GM19035 (cell line): Measurements from ENCODE around the gene PPM1K.
A peak's percentile ranks its signal among the peaks of the same experiment; 100 is the strongest.
"Not testable (repeated sequence)": the region's sequence is repeated elsewhere in the genome, so short reads cannot be mapped to it uniquely, and the experiment has no call there.

ENCODE experiments used
- ATAC-seq: cut with Tn5 transposase; IDR thresholded peaks from one replicate; pipeline ENCODE4 v1.9.1; 2021; ENCODE audit not compliant: unreplicated experiment

The PPM1K gene

DNA sequence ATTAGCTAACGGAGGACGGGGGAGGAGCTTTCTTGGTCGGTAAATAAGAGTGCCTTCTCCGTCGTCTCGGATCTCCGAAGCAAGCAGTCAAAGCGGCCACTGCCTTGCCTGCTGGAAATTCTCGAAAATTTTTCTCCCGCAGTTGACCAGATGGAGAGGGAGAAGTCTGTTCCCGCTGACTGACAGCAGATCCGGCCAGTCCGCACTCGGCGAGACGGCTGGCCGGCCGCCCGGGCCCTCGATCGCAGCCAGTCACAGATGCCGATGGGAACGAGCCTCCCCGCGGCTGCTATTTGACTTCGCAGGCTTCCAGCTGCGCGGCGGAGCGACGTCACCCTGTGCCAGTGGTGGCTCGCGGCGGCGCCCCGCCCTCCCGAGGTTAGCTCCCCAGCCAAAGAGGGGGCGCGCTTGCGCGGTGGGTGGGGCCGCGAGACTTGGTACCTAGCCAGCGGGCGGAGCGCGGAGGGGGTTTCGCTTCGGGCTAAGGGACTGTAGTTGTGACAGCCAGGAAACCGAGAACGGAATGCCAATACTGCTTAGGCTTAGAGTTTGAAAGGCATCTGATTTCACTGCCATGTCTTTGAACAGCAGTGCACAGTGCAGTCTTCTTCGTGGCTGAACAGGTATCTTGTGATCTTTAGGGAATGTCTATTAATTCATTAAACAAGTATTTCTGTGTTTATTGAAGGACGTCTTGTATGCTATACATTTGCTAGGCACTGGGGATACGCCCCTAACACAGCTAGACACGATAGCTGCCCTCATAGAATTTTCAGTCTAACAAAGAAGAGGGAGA is at the start of gene PPM1K:
Gene PPM1K, minus strand, starts transcription at position 123 of the 796 bp plus-strand sequence. CDS start 5,978 bp downstream, outside the sequence.
- ATAC-seq, result peak; percentile 84

DNA sequence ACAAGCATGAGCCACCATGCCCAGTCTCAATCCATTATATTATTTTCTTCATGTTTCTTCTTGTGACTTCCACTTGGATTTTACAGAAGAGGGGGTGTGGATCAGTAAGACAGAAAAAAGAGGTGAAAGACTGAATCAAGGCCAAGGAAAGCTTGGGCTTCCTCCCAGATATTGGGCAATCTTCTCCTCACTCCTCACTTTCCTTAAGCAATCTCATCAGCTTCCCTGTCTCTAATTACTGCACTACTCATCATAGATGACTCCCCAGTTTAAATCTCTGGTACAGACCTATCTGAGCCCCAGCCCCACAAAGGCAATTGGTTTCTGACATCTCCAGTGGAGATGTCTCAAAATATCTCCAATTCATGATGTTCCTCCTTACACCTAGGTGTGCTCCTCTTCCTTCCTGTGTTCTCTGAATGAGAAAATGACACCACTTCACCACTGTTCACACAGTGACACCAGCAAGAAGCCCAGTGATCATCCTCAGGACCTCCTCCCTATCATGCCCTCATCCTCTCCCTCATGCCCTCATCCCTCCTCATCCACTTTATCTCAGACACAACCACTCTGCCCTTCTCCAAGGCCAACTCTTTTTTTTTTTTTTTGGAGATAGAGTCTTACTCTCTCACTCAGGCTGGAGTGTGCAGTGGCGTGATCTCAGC is 49.5 kb upstream of the PPM1K start:
- no peak for ATAC-seq

GRCh38 chr4:88327665-88328064 is 43.3 kb upstream of the PPM1K start:
- ATAC-seq, result no peak

DNA sequence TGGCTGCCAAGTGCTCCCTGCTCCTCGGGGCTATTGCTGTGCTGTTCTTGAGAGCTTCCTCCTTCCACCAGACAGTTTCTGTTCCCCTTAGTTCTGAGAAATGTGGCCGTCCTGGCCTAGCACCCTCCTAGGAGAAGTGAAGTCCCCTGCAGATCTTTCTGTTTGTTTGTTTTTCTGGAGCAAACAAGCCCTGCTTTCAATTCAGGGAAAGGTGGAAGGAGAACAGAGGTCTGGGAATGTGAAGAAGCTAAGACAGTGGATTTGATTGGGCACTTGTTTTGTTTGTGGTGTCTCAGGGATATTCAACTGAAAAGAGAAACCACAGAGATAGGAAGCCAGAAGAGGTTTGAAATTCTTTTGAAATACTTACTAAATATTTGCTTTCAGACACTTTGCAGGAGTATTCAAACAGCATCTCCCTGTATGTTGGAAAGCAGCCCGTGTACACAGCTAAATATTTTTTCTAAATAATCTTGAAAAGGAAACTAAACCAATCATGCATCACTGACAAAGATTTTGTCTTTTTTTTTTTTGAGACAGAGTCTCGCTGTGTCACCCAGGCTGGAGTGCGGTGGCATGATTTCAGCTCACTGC is 36.5 kb upstream of the PPM1K start:
- ATAC-seq, result peak; percentile 99

DNA sequence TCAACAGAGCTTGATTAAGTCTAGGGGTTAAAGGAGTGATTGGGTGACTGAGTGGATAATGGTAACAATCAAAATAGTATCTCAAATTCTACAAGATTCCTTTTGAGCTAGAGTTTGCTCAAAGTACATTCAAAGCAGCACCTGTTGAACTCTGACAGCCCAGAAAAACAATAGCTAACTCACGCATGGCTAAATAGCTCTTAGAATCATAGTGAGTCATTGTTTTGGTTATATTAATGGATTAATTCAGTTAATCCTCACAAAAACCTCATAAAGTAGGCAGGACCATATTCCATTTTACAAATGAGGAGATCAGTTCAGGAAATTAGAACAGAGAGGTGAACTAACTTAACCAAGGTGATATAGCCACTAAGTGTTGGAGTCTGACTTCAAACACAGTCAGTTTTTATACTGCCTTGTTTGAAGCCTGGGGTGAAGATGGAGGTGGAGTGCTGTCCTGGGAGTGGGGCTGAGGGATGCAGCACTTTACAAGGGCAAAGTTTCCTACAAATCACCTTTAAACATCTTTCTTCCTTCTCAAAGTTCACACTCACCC is 35.9 kb upstream of the PPM1K start:
- ATAC-seq, result peak; percentile 51

- no peak for ATAC-seq
Observed at GRCh38 chr4:88318751-88319350, 34.5 kb upstream of the PPM1K start.

- no peak for ATAC-seq
Observed at GRCh38 chr4:88315460-88316017, 31.2 kb upstream of the PPM1K start.

- ATAC-seq, result not testable (repeated sequence)
Observed at GRCh38 chr4:88313088-88313624, 28.8 kb upstream of the PPM1K start.

DNA sequence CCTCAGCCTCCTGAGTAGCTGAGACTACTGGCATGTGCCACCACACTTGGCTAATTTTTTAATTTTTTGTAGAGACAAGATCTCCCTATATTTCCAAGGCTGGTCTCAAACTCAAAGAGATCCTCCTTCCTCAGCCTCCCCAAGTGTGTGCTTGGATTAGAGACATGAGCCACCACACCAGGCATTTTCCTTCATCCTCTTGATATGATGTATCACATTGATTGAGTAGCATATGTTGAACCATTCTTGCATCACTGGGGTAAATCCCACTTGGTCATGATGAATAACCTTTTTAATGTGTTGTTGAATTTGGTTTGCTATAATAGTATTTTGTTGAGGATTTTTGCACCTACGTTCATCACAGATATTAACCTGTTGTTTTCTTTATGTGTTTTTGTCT is 24.2 kb upstream of the PPM1K start:
- no peak for ATAC-seq

DNA sequence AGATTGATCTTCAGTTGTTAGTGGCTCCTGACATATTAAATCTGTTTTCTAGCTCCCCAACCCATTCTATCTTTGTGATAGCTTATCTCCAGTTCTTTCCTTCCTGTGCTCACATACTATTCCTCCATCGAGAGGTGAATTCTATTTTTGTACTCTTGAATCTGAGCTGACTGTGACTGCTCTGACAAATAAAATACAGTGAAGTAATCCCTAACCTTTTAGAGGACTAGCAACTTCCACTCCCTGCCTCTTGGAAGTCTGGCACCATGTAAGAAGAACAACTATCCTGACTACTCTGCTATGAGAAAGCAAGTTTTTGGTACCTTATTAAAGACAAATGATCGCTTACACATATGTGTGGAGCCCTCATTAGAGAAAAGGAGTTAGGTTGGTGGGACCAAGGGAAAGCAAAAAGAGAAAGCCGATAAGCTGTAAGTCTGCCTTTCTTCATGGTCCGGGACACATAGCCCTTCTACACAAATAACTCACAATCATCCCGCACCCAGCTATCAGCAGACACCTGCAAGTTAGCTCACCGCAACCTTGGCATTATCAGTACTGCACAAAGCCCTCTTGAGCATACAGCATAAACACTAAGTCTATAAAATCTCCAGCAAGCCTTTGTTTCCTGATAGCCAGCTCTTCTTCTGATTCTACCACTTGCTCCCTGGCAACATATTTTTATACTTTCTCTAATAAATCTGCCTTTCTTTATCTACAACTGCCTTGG is 13.5 kb upstream of the PPM1K start:
- ATAC-seq, result no peak

DNA sequence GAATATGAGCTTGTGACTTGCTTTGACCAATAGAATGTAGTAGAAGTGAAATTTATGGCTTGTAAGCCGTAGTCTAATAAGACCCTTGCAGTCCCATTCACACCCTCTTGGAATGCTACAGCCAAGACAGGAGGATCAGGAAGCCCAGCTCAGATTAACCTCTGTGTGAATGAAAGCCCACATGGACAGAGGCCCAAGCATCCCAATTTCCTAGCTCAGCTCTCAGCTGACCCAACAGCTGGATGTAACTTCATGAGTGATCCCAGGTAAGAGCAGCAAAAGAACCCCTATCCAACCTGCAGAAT is 12.8 kb upstream of the PPM1K start:
- ATAC-seq, result no peak

- no peak for ATAC-seq
Observed at GRCh38 chr4:88296413-88297211, 12.3 kb upstream of the PPM1K start.

GRCh38 chr4:88295656-88296055 is 11.3 kb upstream of the PPM1K start:
- ATAC-seq, result no peak

DNA sequence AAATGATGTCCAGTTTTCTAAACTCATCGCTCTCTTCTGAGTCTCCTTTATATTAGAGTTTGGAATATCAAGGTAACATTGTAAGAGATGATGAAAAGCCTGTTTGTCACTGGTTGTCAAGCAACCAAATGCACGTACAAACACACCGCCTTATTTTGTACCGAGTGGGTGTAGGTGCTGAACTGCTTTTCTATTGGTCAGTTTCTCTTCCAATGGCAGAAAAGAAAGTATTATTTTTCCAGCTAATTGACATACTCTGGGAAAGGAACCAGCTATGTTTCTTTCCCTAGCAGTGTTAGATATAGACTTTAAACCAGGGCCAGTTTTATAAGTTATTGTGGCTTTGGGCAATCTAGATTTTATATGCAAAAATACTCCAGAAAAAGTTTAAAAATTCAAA is 6.6 kb upstream of the PPM1K start:
- ATAC-seq, result no peak

- no peak for ATAC-seq
Observed at GRCh38 chr4:88286897-88287296, 2.5 kb upstream of the PPM1K start.

DNA sequence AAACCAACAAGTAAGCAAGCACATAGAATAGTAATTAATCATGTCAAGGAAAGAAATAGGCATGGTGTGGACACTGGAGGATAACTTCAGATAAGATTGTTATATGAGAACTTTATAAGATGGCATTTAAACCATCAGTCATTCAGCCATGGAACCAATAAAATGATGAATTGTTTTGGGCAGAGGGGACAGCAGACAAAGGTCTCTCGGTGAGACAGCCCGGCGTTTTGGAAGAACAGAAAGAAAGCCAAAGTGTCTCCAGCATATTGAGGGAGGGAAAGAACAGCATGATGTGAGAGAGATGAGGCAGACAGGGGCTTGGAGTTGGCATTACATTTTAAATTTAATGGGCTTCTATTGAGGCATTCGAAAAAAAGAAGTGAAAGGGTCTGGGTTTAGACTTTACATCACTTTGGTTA is 883 bp upstream of the PPM1K start:
- ATAC-seq, result no peak

GRCh38 chr4:88283661-88284438 is 511 bp downstream of the PPM1K start:
- ATAC-seq, result peak; percentile 32

- no peak for ATAC-seq
Observed at GRCh38 chr4:88280228-88280795, 4.0 kb downstream of the PPM1K start.
